Bone marrow (tissue), 2 donors: ENCODE results near the gene VWA1.
"Not testable (repeated sequence)": the region's sequence is repeated elsewhere in the genome, so short reads cannot be mapped to it uniquely, and the experiment has no call there.

Experiments used
- DNase-seq, 2 donors: peaks; one replicate each; lab custom pipeline; 2025; lab: John Stamatoyannopoulos, UW

VWA1 gene

GRCh38 chr1:1435911-1436629 is 580 bp downstream of the VWA1 start:
- no peak for DNase-seq

GRCh38 chr1:1436630-1437032 is 1.1 kb downstream of the VWA1 start:
- DNase-seq = no peak

DNA sequence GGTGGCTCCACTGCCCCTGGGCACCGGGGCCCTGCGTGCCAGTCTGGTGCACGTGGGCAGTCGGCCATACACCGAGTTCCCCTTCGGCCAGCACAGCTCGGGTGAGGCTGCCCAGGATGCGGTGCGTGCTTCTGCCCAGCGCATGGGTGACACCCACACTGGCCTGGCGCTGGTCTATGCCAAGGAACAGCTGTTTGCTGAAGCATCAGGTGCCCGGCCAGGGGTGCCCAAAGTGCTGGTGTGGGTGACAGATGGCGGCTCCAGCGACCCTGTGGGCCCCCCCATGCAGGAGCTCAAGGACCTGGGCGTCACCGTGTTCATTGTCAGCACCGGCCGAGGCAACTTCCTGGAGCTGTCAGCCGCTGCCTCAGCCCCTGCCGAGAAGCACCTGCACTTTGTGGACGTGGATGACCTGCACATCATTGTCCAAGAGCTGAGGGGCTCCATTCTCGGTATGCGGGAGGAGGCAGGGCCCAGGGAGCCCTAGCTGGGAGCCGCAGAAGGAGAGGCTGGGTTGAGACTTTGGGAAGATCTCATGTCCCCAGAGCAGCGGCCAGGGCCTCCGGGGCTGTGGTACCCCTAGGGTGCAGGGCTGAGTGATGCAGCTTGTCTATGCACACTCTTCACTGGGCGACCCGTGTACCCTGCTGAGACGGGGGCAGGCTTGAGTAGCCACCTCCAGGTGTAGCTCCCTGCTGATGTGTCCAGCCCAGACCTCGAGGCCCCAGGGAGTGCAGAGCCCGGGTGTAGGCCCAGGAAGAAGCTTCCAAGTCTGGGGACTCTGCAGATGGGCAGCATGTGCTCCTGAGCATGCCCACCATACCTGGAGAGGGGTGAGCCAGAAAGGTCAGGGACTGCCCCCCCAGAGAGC is 1.8 kb downstream of the VWA1 start:
- no peak for DNase-seq

- no peak for DNase-seq
Observed at GRCh38 chr1:1437904-1438376, 2.5 kb downstream of the VWA1 start.

GRCh38 chr1:1438531-1439381 is 3.3 kb downstream of the VWA1 start:
- DNase-seq = no peak

GRCh38 chr1:1439546-1440261 is 4.2 kb downstream of the VWA1 start:
- DNase-seq = no peak

DNA sequence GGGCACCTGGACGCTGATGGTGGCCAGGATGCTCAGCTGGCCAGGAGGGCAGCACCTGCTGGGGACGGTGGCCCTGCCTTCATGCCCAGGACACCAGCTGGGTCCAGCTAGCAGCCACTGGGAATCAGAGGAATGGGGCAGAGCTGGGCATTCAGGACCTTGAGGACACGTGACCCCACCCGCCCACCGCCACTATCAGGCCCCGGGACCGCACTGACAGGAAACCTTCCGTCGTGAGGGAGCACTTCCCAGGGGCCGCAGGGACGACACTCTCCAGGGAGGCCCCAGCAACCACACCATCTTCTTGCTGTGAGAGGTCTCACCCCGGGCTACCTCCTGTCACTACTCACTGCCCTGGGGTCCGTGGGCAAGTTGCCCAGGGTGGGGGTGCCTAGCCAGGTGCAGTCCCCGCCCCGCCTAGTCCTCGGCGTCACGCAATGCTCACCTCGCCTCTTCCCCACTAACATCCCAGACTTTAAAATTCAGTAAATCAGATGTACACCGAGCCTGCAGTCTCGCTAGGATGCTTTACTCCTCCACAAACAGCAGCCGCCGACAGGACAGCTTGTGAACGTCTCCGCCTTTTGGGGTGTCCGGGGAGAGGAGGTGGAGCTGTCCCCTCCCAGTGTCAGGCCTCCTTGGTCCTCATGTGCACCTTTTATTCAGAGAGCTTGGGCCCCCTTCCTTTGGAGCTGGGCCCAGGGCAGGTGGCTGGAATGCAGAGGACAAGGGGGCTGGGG is 4.9 kb downstream of the VWA1 start:
- DNase-seq = no peak

DNA sequence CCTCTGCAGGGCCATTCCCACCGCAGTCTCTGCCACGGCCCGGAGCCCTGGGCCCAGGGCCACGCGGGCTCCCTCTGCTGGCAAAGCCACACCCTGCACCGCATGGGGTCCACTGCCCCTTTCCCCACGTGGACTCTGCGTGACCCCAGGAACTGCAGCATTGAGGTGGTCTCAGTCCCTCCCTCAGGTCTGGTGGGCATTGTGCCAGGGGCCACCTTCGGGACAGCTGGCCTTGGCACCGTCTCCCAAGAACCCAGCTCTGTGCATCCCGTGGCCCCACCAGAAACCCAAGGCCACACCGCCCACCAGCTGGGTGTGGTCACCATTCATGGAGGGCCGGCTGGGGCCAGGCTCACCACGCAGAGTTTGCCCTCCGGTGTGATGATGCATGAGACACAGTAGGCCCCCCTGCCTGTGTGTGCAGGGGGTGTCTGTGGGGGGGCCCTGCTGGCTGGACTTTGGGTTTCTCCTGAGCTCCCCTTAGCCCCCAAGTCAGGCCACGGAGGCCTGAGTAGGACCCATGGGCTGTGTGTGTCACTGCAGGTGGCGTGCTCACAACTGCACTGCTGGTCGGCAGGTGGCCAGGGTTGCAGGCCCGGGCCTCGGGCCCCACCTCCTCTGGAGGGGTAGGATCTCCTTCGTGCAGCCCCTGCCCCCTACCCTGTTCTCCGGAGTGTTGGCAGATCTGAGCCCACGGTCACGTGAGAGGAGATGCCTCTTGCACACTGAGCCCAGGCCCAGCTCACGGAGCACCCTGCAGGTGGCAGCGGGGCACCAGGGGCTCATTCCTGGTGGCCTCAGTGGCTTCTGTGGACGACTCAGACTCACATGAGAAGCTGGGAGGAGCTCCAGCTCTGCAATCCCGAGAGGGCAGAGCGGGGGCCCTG is 5.8 kb downstream of the VWA1 start:
- DNase-seq = peak; percentile 13 to 16

GRCh38 chr1:1442069-1442770 is 6.7 kb downstream of the VWA1 start:
- no peak for DNase-seq

DNA sequence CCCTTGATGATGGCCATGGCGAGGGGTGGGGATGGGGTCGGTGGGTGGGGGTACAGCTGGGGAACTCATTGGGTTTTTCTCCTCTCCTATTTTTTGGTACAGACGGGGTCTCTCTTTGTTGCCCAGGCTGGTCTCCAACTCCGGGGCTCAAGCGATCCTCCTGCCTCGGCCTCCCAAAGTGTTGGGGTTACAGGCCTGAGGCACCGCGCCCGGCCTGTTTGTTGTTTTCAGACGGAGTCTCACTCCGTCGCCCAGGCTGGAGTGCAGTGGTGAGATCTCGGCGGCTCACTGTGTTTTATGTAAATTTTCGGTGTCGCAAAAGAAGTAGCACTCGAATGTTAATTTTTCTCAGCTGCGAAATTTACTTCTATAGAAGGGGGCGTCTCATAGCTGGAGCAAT is 11.1 kb downstream of the VWA1 start:
- DNase-seq = not testable (repeated sequence)

- no peak for DNase-seq
Observed at GRCh38 chr1:1449099-1449739, 13.7 kb downstream of the VWA1 start, which contains the start of gene ATAD3C. Gene ATAD3C, plus strand, starts transcription at chr1:1449689. Its CDS starts 995 bp downstream, at chr1:1450684.

GRCh38 chr1:1450616-1451015 is 15.1 kb downstream of the VWA1 start:
- not testable (repeated sequence) for DNase-seq

DNA sequence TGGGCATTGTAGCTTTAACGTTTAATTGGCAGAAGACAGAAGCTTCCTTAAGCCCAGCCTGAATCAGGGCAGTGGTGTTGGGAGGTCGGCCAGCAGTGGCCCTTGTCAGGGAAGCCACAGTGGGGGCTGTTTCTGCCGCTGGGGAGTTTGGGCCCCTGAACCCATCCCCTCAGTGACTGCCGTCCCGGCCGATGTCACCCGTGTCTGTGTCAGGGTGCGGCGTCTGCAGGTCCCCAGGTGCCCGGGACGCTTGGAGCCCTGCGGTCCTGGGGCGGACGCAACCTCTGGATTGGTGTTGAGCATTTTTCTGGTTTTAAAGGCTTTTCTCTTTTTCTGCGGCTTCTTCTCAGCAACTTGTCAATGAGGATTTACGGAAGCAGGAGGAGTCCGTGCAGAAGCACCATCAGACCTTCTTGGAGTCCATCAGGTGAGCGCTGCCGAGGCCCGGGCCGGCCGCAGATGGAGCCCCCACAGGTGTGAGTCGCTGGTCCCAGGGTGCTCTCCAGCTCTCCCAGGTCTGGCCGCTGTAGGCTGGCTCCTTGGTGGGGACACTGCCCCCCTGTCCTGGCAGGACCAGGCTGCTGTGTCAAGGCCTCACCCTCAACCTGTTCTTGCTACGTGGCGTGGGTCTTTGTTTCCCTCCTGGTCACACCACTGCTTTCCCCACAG is 16.3 kb downstream of the VWA1 start:
- DNase-seq = no peak

DNA sequence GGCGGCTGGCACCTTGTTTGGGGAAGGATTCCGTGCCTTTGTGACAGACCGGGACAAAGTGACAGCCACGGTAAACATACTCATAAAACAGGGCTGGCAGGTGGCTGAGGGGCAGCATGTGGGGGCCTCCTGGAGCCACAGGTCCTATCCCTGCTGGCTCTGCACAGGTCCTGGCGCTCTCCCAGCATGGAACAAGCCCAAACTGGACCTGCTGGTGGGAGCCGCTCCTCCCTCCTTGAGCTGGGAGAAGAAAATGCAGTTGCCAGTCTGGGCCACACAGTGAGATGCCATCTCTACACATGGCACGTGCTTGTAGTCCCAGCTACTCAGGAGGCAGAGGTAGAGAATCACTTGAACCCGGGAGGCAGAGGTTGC is 16.9 kb downstream of the VWA1 start:
- not testable (repeated sequence) for DNase-seq

DNA sequence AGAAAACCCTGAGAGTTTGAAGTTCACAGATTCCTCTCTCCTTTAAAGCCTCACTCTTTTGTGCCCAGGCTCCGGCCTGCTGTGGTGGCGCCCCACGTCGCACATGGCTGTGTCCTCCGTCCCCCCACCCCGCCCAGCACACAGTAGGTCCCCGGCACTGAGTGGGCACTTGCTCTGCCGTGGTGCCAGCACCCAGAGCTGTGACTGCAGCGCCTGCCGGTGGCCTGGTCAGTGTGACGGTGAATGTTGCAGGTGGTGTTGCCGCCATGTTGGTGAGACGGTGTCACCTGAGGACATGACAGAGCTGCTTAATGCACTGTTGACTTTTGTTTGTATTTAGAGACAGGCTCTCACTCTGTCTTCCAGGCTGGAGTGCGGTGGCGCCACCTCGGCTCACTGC is 17.4 kb downstream of the VWA1 start:
- no peak for DNase-seq

DNA sequence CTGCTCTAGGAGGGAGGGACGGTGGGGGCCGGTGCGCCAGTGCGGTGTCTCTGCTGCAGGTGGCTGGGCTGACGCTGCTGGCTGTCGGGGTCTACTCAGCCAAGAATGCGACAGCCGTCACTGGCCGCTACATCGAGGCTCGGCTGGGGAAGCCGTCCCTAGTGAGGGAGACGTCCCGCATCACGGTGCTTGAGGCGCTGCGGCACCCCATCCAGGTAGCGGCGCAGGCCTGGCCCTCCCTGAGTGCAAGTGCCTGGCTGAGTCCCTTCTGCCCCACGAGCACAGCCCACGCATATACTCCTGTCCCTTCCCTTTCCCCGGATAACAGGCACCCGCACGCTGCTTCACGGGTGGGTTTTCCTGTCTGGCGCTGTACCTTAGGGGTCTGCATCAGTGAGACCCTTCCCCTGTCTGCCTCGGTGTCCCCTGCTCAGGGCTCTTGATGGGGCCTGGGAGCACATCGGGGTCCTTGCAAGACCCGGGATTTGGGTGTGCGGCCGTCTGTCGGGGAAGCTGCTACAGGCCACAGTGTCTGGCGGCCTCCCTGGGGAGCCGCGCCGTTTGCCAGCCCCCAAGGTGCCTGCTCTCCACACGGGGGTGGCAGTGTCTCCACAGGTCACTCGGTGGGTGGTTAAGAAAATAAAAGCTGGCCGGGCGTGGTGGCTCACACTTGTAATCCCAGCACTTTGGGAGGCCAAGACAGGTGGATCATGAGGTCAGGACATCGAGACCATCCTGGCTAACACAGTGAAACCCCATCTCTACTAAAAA is 19.0 kb downstream of the VWA1 start:
- not testable (repeated sequence) for DNase-seq

- DNase-seq = no peak
Observed at GRCh38 chr1:1455366-1455884, 19.9 kb downstream of the VWA1 start.
